SK-N-SH (cell line): ENCODE measurements around the gene COL4A2. TPM values are rescaled to one million over a fixed set of nuclear protein-coding genes. Genes with fewer than 3 reads are reported as not detected.

Source experiments
- CTCF ChIA-PET: fragments of 300-600, 350-600 bp; formaldehyde crosslinking; extraction: SDS; loops from one replicate; lab custom pipeline; 2021; lab: Yijun Ruan, JAX
- POLR2A ChIA-PET: fragments of 350-600 bp; sonication (Branson Sonifier 250); formaldehyde crosslinking; extraction: SDS; loops from one replicate; lab custom pipeline; 2020; ENCODE audit warnings: antibody characterized with exemption, inconsistent platforms; lab: Yijun Ruan, JAX
- DNase-seq: peaks from one replicate; pipeline ENCODE4 v3.0.0; 2012
- H2AFZ ChIP-seq: fragments of 200-600 bp; sonication (generic); 2 replicates; pipeline ENCODE4 v1.8.1; 2016; ENCODE audit warnings: antibody characterized with exemption, mild to moderate bottlenecking, low read depth
- H3F3A ChIP-seq: fragments of 200-600 bp; sonication (generic); replicated peaks from 2 replicates; pipeline ENCODE3; 2016; ENCODE audit warnings: antibody characterized with exemption, mild to moderate bottlenecking; ENCODE audit not compliant: insufficient read depth
- H3K27ac ChIP-seq, 2 experiments: fragments of 200-500 bp in 1 of 2; fragments of 200-600 bp in 1 of 2; sonication (Bioruptor generic) in 1 of 2; sonication (generic), shearing (Covaris generic) in 1 of 2; 2 replicates each; pipeline versions ENCODE4 v1.5.1 to v1.6.1; 2014 to 2016; ENCODE audit warnings: low read depth in 2 of 2, inconsistent platforms in 1 of 2, low read length in 1 of 2, mild to moderate bottlenecking in 1 of 2, mixed read lengths in 1 of 2
- H3K27me3 ChIP-seq: fragments of 200-600 bp; sonication (generic), shearing (Covaris generic); 2 replicates; pipeline ENCODE4 v1.6.1; 2016; ENCODE audit warnings: mixed run types; ENCODE audit not compliant: insufficient read depth
- H3K36me3 ChIP-seq, 2 experiments: fragments of 200-500 bp in 1 of 2; fragments of 200-600 bp in 1 of 2; sonication (Bioruptor generic) in 1 of 2; sonication (generic) in 1 of 2; replicated peaks in 1 of 2; 2 replicates each; pipeline versions ENCODE3 to v1.5.1; 2014 to 2016; ENCODE audit warnings: low read length in 1 of 2, mild to moderate bottlenecking in 1 of 2; ENCODE audit not compliant: insufficient read depth in 2 of 2, control insufficient read depth in 1 of 2
- H3K4me1 ChIP-seq, 2 experiments: fragments of 200-500 bp in 1 of 2; fragments of 200-600 bp in 1 of 2; sonication (Bioruptor generic) in 1 of 2; sonication (generic), shearing (Covaris generic) in 1 of 2; 2 replicates each; pipeline versions ENCODE4 v1.5.1 to v1.6.1; 2014 to 2016; ENCODE audit warnings: low read depth in 1 of 2, low read length in 1 of 2, mixed run types in 1 of 2; ENCODE audit not compliant: insufficient read depth in 2 of 2, control insufficient read depth in 1 of 2
- H3K4me2 ChIP-seq: fragments of 200-600 bp; sonication (generic), shearing (Covaris generic); 2 replicates; pipeline ENCODE4 v1.6.1; 2017; ENCODE audit warnings: mixed run types
- H3K4me3 ChIP-seq, 2 experiments: fragments of 200-500 bp in 1 of 2; fragments of 200-600 bp in 1 of 2; sonication (Bioruptor generic) in 1 of 2; sonication (generic), shearing (Covaris generic) in 1 of 2; 2 replicates each; pipeline versions ENCODE4 v1.5.1 to v1.8.1; 2014 to 2016; ENCODE audit warnings: low read depth in 2 of 2, inconsistent platforms in 1 of 2, low read length in 1 of 2, mild to moderate bottlenecking in 1 of 2, mixed read lengths in 1 of 2, moderate library complexity in 1 of 2
- H3K79me2 ChIP-seq: fragments of 200-600 bp; sonication (generic); 2 replicates; pipeline ENCODE4 v1.8.1; 2017; ENCODE audit warnings: mild to moderate bottlenecking; ENCODE audit not compliant: insufficient read depth
- H3K9ac ChIP-seq: fragments of 200-600 bp; sonication (generic); 2 replicates; pipeline ENCODE4 v1.6.1; 2017; ENCODE audit warnings: mixed run types
- H3K9me2 ChIP-seq: fragments of 200-600 bp; sonication (generic); 2 replicates; pipeline ENCODE4 v1.6.1; 2017; ENCODE audit warnings: mixed run types
- H3K9me3 ChIP-seq: fragments of 200-600 bp; sonication (generic); 2 replicates; pipeline ENCODE4 v1.6.1; 2017; ENCODE audit warnings: mixed run types, mild to moderate bottlenecking, moderate library complexity
- H4K20me1 ChIP-seq: fragments of 200-600 bp; sonication (generic); 2 replicates; pipeline ENCODE4 v1.6.1; 2017; ENCODE audit warnings: mild to moderate bottlenecking, mixed run types; ENCODE audit not compliant: insufficient read depth
- CHD2 ChIP-seq: fragments of 150-350 bp; IDR thresholded peaks from 2 replicates; pipeline ENCODE4 v1.6.1; 2018; ENCODE audit warnings: low read length; ENCODE audit not compliant: partially characterized antibody
- CTCF ChIP-seq: fragments of 200-600 bp; sonication (generic); IDR thresholded peaks from 2 replicates; pipeline ENCODE4 v1.6.1; 2017; ENCODE audit warnings: antibody characterized with exemption, mild to moderate bottlenecking, moderate library complexity
- EZH2phosphoT487 ChIP-seq: fragments of 200-600 bp; sonication (generic); IDR thresholded peaks from 2 replicates; pipeline ENCODE4 v1.6.1; 2017; ENCODE audit warnings: low read depth, mixed run types, mild to moderate bottlenecking, antibody characterized with exemption, moderate library complexity, borderline replicate concordance
- FOSL2 ChIP-seq: IDR thresholded peaks from 2 replicates; pipeline ENCODE4 v1.4.0; 2012; ENCODE audit warnings: low read depth, mild to moderate bottlenecking, moderate library complexity, borderline replicate concordance
- FOXJ3 ChIP-seq: sonication (generic); formaldehyde crosslinking; IDR thresholded peaks from 2 replicates; pipeline ENCODE4 v1.5.1; 2020; ENCODE audit warnings: mild to moderate bottlenecking, missing genetic modification reagents
- GABPA ChIP-seq: IDR thresholded peaks from 2 replicates; pipeline ENCODE4 v1.4.0; 2012; ENCODE audit warnings: low read depth, mild to moderate bottlenecking
- GATA2 ChIP-seq: sonication (generic); formaldehyde crosslinking; IDR thresholded peaks from 2 replicates; pipeline ENCODE4 v1.5.0; 2020; ENCODE audit warnings: mild to moderate bottlenecking, missing genetic modification reagents
- IRF3 ChIP-seq: fragments of 150-350 bp; IDR thresholded peaks from 2 replicates; pipeline ENCODE4 v1.6.1; 2016; ENCODE audit warnings: mild to moderate bottlenecking, low read depth, low read length
- JUND ChIP-seq: IDR thresholded peaks from 2 replicates; pipeline ENCODE4 v1.4.0; 2012
- MEF2A ChIP-seq: IDR thresholded peaks from 2 replicates; pipeline ENCODE4 v1.4.0; 2012; ENCODE audit warnings: low read depth, borderline replicate concordance
- NFIC ChIP-seq: IDR thresholded peaks from 2 replicates; pipeline ENCODE4 v1.4.0; 2012; ENCODE audit warnings: borderline replicate concordance
- NRF1 ChIP-seq: IDR thresholded peaks from 2 replicates; pipeline ENCODE4 v1.6.1; 2012; ENCODE audit warnings: low read depth, mild to moderate bottlenecking, low read length
- RCOR1 ChIP-seq: fragments of 150-350 bp; IDR thresholded peaks from 2 replicates; pipeline ENCODE4 v1.6.1; 2017; ENCODE audit warnings: antibody characterized with exemption, low read length
- RXRA ChIP-seq: IDR thresholded peaks from 2 replicates; pipeline ENCODE4 v1.4.0; 2012; ENCODE audit warnings: low read depth, mild to moderate bottlenecking, borderline replicate concordance
- SIN3A ChIP-seq: IDR thresholded peaks from 2 replicates; pipeline ENCODE4 v1.6.1; 2012; ENCODE audit warnings: low read depth, mild to moderate bottlenecking, low read length, moderate library complexity, borderline replicate concordance
- SMC3 ChIP-seq: IDR thresholded peaks from 2 replicates; pipeline ENCODE4 v1.6.1; 2012; ENCODE audit warnings: low read depth, low read length, improper control_type of control experiment
- TAF1 ChIP-seq: IDR thresholded peaks from 2 replicates; pipeline ENCODE4 v1.6.1; 2012; ENCODE audit warnings: low read depth, mild to moderate bottlenecking, low read length, moderate library complexity, borderline replicate concordance
- TEAD4 ChIP-seq: IDR thresholded peaks from 2 replicates; pipeline ENCODE4 v1.4.0; 2012; ENCODE audit warnings: mild to moderate bottlenecking, borderline replicate concordance; ENCODE audit not compliant: insufficient read depth
- USF2 ChIP-seq: fragments of 150-350 bp; IDR thresholded peaks from 2 replicates; pipeline ENCODE4 v1.6.1; 2017; ENCODE audit warnings: antibody characterized with exemption, low read length, low read depth, borderline replicate concordance
- WGBS: methylation state at CpG from one replicate; pipeline ENCODE4 v1.1.6; 2017; ENCODE audit warnings: low lambda C conversion rate; 5-methylcytosine and 5-hydroxymethylcytosine counted together
- polyA plus RNA-seq, 3 experiments: library from polyadenylated mRNA; depleted of rRNA; stranded (reverse); fragments of >200 nt; gene quantifications; 2 replicates each; pipeline ENCODE4 v1.2.3, GENCODE V29; 2012
- TF ChIP-seq, protein P1 (sequence below): IDR thresholded peaks from 2 replicates; pipeline ENCODE4 v1.4.0; 2012; ENCODE audit warnings: low read depth, borderline replicate concordance

Gene COL4A2
- polyA plus RNA-seq, 1 of the 3 experiments (the other 2 are of a cell fraction) = 137 TPM

DNA sequence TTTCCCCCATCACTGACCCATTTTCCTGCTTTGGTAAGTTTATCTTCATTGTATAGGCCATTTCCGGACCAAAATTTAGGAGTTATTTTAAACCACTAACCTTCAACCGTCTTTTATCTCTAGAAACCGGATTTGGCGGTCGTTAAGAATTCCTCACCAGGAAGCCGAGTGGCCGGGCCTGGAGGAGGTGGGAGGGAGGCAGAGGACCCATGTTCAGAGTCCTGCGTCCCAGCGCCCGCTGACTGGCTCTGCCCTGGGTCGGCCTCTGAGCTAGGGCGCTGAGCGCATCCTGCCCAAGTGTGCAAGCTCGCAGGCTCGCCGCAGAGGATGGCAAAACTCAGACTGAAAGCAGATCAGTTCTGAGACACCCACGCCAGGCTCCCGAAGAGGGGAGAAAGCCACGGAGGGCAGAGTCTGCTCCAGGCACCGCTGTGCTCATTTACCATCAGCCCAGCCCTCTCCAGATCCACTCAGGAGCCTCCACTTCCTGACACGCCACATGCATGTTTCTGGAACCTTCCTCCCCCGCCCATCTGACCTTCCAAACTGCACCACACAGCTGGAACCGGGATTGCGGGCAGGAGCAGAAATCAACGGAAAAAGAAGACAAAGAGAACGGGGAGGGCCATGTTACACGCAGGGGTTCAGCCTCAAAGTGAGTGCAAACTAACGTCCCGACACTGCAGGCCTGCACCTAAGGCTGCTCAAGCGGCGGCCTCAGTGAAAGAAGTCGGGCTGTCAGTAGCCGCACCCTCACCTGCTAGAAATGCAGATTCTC lies 8.4 kb upstream of the COL4A2 start:
- DNase-seq = no peak
- Histone ChIP-seq H3K27ac (no peak overlapping the region; a peak in 1 of 4 replicates), H3K4me2 (no peak overlapping the region), H3K27me3 (no peaks in the 10 kb centered on the region), H3K4me1 (peaks cover 15 to 18% of the 10 kb centered on the region in 2 experiments; a peak in 3 of 4 replicates), H3K79me2 (peaks cover 99% of the 10 kb centered on the region), H2AFZ (no peak overlapping the region), H3K36me3 (peaks cover 3 to 16% of the 10 kb centered on the region in 2 experiments), H3K9me3 (no peaks in the 10 kb centered on the region), H3K4me3 (no peak overlapping the region), H3F3A (peaks cover 8% of the 10 kb centered on the region), H3K9ac (no peak overlapping the region), H4K20me1 (peaks cover 31% of the 10 kb centered on the region; the same call in 1 of the 2 replicates), H3K9me2 (no peaks in the 10 kb centered on the region)
- CTCF ChIA-PET = interaction anchor here (1.0 kb wide), 1 partner anchor 8 kb away, joined by 4 read pairs; no protein-coding TSS in a partner anchor
- 91% methylated on average over 26 of the region's 33 CpGs for WGBS
- POLR2A ChIA-PET = no interaction called here
- TF ChIP-seq RXRA (no peak), TAF1 (no peak), USF2 (no peak), FOSL2 (no peak), RCOR1 (no peak), TEAD4 (no peak), CHD2 (no peak), SIN3A (no peak), EZH2phosphoT487 (no peak), GABPA (no peak), CTCF (no peak), IRF3 (no peak), SMC3 (no peak), MEF2A (no peak), NFIC (no peak), GATA2 (no peak), FOXJ3 (CRISPR knock-in tag) (no peak), NRF1 (no peak), JUND (no peak)
- TF ChIP-seq, protein P1, sequence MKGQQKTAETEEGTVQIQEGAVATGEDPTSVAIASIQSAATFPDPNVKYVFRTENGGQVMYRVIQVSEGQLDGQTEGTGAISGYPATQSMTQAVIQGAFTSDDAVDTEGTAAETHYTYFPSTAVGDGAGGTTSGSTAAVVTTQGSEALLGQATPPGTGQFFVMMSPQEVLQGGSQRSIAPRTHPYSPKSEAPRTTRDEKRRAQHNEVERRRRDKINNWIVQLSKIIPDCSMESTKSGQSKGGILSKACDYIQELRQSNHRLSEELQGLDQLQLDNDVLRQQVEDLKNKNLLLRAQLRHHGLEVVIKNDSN = no peak
